NCI-H2107 treated with DMSO at 0.1 percent for 48 hours (cell line): ENCODE measurements around the gene ARHGAP33.

Source experiments
- DNase-seq: peaks from one replicate; lab custom pipeline; 2025; ENCODE audit not compliant: unreplicated experiment; lab: John Stamatoyannopoulos, UW

Gene ARHGAP33

GRCh38 chr19:35775298-35776101 lies at the start of gene ARHGAP33:
Gene ARHGAP33 (plus strand): TSS chr19:35775564. CDS start chr19:35775659, 95 bp downstream.
- peak; percentile 93 for DNase-seq

DNA sequence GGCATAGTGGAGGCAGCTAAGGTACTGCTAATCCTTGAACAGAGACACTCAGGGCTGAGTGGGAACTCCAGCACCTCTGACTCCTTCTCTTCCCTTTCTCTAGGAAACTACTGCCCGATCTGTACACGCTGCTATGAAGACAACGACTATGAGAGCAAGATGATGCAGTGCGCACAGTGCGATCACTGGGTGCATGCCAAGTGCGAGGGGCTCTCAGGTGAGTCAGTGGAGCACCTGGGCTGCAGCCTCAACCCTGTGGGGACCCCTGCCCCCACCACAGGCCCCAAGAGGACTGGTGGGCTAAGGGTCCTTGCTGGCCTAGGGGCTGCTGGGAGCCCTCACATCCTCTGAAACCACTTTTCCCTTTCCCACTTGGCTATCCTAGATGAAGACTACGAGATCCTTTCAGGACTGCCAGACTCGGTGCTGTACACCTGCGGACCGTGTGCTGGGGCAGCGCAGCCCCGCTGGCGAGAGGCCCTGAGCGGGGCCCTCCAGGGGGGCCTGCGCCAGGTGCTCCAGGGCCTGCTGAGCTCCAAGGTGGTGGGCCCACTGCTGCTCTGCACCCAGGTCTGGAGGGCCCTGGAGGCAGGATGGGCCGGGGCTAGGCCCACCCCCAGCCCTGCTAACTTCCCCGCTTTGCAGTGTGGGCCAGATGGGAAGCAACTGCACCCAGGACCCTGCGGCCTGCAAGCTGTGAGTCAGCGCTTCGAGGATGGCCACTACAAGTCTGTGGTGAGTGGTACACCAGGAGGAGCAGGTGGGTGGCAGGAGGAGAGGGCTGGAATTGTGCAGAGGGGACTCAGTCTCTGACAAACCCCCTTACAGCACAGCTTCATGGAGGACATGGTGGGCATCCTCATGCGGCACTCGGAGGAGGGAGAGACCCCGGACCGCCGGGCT lies 48.1 kb upstream of the ARHGAP33 start:
- DNase-seq: no peak

DNA sequence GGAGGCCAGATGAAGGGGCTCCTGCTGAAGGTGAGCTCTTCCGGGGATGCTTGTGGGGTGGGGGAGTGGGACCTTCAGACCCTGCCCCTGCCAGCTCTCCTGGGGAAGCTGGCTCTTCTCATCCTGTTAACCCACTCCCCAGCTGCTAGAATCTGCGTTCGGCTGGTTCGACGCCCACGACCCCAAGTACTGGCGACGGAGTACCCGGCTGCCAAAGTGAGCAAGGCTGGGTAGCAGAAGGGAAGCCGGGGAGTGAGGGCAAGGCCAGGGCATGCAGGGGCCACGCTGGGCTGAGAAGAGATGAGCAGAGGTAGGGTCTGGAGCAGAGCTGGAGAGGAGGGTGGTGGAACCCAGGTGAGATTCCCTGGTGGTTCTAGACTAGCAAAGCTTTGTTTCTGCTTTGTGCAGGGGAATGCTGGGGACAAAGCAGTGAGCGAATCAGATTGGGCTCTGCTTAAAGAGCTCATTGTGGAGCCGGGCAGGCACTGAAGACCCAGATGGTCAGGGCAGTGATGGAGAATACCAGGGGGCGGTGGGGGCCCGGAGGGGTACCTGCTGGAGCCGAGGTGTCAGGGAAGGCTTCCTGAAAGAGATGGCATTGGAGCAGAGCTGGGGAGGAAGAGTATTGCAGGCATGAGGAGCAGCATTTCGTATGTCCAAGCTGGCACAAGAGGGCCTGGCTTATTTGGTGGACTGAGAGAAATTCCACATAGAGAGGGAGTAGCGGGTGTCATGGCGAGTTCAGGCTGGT lies 47.2 kb upstream of the ARHGAP33 start:
- DNase-seq: no peak

DNA sequence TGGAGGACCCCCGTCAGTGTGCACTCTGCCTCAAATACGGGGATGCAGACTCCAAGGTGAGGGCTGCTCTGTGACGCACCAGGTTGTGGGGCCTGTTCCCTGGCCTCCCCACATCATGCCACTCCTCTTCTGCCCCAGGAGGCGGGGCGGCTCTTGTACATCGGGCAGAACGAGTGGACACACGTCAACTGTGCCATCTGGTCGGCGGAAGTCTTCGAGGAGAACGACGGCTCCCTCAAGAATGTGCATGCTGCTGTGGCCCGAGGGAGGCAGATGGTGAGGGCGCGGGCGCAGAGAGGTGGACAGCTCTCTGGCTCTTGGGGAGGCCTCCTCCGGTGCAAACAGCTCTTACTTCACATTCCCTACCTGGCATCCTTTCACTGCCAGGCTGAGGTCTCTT lies 46.3 kb upstream of the ARHGAP33 start:
- no peak for DNase-seq

DNA sequence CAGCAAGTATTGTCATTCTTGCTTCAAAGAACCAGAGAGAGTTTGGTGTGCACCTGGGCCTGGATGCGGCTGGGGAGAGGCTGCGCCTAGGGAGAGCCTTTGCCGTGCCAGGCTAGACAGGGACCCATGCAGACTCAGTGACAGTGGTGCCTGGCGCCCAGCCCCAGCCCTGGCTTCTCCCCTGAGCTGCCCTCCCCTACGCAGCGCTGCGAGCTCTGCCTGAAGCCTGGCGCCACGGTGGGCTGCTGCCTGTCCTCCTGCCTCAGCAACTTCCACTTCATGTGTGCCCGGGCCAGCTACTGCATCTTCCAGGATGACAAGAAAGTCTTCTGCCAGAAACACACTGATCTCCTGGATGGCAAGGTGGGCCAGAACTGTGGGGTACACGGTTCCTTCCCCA lies 45.6 kb upstream of the ARHGAP33 start:
- no peak for DNase-seq

DNA sequence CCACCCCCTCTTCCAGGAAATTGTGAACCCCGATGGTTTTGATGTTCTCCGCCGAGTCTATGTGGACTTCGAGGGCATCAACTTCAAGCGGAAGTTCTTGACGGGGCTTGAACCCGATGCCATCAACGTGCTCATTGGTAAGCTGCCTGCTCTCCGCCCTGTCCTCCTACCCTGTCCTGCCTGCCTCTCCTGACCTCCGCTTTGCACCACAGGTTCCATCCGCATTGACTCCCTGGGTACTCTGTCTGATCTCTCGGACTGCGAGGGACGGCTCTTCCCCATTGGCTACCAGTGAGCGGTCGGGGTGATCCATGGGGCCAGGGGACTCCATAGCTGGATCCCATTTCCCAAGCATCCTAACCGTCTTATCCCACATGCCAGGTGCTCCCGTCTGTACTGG lies 45.0 kb upstream of the ARHGAP33 start:
- no peak for DNase-seq

GRCh38 chr19:35731353-35731752 lies 44.0 kb upstream of the ARHGAP33 start:
- DNase-seq: no peak

- no peak for DNase-seq
Measured at GRCh38 chr19:35731779-35732405, 43.5 kb upstream of the ARHGAP33 start.

GRCh38 chr19:35732540-35733179 lies 42.7 kb upstream of the ARHGAP33 start:
- DNase-seq: no peak

DNA sequence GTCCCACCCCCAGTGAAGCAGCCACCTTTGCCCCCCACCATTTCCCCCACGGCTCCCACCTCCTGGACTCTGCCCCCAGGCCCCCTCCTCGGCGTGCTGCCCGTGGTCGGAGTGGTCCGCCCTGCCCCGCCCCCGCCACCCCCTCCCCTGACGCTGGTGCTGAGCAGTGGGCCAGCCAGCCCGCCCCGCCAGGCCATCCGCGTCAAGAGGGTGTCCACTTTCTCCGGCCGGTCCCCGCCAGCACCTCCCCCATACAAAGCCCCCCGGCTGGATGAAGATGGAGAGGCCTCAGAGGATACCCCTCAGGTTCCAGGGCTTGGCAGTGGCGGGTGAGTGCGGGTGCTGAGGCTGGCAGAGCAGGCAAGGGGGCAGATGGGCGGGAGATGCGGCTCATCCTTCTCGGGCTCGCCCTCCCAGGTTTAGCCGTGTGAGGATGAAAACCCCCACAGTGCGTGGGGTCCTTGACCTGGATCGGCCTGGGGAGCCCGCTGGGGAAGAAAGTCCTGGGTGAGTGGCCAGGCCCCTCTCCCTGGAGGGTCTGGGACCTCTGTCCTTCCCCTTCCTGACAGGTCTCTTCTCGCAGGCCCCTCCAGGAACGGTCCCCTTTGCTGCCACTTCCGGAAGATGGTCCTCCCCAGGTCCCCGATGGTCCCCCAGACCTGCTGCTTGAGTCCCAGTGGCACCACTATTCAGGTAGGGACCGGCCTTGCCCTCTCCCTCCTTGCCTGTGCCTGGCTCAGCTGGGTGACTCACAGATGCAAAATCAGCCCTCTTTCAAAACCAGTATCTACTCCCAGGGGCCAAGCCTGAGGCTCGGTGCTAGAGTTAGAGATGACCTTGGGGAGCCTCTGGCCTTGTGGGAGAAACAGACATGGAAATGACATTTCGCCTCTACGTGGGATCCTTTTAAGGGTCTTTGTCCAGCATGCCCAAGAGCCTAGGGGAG lies 41.9 kb upstream of the ARHGAP33 start:
- DNase-seq: no peak

- DNase-seq: no peak
Measured at GRCh38 chr19:35734273-35734672, 41.1 kb upstream of the ARHGAP33 start.

GRCh38 chr19:35734889-35735288 lies 40.5 kb upstream of the ARHGAP33 start:
- no peak for DNase-seq

DNA sequence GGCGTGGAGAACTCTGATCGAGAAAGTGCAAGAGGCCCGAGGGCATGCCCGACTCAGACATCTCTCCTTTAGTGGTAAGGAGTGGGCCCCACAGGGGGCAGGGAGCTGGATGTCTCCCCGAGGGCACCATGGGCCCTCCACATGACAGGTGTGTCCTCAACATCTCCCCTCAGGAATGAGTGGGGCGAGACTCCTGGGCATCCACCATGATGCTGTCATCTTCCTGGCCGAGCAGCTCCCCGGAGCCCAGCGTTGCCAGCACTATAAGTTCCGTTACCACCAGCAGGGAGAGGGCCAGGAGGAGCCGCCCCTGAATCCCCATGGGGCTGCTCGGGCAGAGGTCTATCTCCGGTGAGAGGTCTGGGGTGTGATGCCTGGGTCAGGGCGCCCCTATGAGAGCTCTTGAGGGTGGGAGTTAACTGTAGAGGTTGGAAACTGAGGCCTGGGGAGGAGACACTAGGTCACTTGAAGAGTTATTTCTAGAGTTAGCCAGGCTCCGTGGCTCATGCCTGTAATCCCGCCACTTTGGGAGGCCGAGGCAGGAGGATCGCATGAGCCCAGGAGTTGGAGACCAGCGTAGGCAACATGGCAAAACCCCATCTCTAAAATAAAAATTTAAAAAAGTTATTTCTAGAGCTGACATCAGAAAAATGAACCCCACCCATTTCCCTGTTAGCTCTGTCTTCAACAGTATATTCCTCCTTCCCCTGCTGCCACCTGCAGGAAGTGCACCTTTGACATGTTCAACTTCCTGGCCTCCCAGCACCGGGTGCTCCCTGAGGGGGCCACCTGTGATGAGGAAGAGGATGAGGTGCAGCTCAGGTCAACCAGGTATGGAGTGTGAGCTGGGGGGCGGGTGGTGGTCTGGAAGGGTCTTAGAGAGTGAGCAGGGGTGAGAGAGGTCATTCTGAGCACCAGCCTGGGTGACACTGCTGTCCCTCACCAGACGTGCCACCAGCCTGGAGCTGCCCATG lies 38.2 kb upstream of the ARHGAP33 start:
- DNase-seq: no peak

DNA sequence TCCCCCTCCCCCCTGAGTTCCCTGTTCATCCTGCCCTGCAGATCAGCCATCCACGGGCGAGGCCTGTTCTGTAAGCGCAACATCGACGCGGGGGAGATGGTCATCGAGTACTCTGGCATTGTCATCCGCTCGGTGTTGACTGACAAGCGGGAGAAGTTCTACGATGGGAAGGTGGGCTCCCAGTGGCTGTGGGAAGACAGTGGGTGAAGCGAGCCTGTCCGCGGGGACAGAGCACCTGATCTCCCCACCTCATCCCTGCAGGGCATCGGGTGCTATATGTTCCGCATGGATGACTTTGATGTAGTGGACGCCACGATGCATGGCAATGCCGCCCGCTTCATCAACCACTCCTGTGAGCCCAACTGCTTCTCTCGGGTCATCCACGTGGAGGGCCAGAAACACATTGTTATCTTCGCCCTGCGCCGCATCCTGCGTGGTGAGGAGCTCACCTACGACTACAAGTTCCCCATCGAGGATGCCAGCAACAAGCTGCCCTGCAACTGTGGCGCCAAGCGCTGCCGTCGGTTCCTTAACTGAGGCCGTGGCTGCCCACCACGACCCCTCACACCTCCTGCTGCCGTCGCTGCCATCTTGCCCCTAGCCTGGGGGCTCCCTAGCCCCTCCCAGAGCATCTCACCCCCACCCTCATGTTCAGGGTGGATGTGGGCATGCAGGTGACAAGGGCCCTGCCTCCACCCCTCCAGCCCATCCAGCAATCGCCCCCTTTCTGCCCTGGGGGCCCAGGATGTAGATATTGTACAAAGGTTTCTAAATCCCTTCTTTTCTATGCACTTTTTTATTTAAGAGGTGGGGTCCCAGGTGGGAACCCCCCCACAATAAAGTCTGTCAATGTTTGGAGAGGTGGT lies 37.1 kb upstream of the ARHGAP33 start:
- DNase-seq: no peak

DNA sequence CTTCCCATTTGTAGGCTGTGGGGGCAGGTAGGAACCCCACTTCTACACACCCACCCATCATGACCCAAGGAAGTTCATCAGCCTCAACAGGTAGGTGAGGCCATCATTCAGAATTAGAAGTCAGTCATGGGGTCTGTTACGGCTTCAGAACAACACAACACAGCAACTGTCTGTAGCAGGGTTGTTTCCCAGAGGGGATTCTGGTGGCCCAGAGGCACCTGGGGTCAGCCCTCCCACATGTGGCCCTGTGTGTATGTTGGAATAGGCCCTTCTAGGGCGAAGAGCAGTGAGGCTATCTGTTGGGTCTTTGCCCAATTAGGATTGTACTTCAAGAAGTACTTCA lies 36.5 kb upstream of the ARHGAP33 start:
- DNase-seq: no peak

DNA sequence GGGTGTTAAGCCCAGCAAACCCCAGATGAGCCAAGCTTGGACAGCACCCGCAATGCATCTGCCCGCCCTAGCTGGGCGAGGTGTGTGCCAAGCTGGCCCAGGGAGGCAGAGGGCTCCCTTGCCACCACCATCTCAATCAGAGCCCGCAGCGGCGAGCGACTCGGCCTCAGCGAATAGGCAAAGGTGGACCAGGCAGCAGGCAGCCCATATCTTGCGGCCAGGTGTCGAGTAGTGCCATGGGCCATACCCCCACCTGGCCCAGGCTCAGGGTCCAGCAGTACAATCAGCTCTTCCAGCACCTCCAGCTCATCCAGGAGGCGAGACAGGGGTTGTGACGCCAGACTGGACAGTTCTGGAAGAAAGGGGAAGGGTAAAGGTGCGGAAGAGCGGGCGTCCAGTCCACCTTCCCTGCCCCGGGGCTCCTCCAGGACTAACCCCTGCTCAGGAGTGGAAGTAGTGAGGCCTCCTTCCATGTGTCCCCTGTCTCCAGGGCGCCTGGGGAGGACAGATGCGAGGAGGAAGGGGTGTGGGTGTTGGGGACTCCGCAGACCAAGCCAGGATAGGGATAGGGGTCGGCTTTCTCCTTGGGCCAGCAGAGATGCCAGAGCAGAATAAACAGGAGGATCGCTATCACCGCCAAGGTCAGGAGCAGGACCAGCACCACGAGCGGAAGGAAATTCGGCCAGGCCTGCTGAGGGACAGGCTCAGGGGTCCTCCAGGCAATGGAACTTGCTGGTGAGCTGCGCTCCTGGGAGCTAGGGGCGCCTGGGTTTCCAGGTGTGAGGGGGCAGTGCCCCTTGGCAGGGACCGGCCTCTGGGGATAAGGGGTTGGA lies 35.9 kb upstream of the ARHGAP33 start:
- DNase-seq: no peak

GRCh38 chr19:35740108-35740422 lies 35.3 kb upstream of the ARHGAP33 start:
- DNase-seq: no peak
